ENCODE results near the gene MTO1. TPM values are rescaled to one million over a fixed set of nuclear protein-coding genes. Genes with fewer than 3 reads are reported as not detected.
"Not testable (repeated sequence)": the region's sequence is repeated elsewhere in the genome, so short reads cannot be mapped to it uniquely, and the experiment has no call there.

The MTO1 gene
- total RNA-seq, 4 donors from 2014 or later: 29.2 to 115 (median 43.0) TPM

DNA sequence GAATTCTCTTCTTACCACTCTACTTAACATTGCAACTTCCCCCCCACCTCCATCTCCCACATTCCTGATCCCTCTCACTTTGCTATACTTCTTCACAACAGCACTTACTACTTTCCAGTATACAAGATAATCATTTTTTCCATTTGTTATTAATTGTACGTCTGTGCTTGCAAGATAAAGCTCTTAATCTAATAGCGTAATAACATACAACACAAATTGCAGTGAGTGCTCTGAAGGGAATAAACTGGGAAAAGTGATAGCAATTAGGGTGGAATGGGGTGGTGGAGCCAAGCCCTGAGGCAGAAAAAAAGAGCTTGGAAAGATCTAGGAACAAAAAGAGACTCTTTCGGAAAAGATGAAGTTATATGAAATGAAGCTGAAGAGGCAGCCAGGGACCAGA lies 18.0 kb upstream of the MTO1 start:
- no peaks in the 10 kb centered on the region for H3K27me3 ChIP-seq
- no peak for DNase-seq
- H3K9me3 ChIP-seq: no peaks in the 10 kb centered on the region
- H3K4me3 ChIP-seq: no peak overlapping the region
- no peak for TF ChIP-seq POLR2A (IDR thresholded peaks at IDR 0.05)
- TF ChIP-seq, protein P1, sequence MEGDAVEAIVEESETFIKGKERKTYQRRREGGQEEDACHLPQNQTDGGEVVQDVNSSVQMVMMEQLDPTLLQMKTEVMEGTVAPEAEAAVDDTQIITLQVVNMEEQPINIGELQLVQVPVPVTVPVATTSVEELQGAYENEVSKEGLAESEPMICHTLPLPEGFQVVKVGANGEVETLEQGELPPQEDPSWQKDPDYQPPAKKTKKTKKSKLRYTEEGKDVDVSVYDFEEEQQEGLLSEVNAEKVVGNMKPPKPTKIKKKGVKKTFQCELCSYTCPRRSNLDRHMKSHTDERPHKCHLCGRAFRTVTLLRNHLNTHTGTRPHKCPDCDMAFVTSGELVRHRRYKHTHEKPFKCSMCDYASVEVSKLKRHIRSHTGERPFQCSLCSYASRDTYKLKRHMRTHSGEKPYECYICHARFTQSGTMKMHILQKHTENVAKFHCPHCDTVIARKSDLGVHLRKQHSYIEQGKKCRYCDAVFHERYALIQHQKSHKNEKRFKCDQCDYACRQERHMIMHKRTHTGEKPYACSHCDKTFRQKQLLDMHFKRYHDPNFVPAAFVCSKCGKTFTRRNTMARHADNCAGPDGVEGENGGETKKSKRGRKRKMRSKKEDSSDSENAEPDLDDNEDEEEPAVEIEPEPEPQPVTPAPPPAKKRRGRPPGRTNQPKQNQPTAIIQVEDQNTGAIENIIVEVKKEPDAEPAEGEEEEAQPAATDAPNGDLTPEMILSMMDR (IDR thresholded peaks at IDR 0.05): no peak
- no peak overlapping the region for H3K27ac ChIP-seq
- H3K36me3 ChIP-seq: peaks cover 0 to 25% (median 0%) of the 10 kb centered on the region in 3 donors
- no peaks in the 10 kb centered on the region for H3K4me1 ChIP-seq

DNA sequence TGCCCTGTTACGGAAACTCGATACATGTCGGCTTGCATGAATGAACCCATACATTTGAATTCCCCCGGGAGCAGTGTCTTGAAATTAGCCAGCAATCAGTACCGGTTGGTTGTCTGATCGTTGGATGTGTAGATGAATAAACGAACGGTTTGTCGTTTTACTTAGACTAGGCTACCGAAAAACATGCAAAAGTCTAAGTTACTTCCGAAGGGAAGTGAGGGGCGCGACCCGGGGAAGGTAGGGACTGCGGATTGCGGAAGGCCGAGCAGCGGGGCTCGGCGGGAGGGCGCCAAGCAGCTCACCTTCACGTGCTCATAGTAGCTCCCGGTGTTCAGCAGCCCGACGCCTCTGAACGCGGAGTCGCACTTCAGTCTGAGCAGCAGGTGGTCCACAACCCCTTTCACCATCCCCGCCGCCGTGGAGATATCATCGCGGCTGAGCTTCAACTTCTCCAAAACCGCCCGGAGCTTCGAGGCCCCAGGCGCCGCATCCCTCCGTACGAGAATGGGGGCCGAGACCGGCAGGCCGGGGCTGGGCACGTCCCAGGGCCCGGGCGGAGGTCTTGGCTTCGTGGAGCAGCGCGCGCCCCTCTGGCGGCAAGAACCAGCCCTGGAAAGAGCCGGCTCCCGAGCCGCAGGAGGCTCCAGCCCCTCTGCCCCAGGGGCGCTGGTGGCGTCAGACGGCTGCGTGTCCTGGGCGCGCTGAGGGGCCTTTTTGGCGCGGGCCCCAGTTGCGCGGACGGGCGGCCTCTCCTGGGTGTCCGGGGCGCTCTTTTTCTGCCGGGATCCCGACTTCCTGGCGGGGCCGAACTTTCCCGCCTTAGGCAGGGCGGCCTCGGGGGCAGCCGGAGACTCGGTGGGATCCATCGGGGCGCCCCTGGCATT lies 10.1 kb upstream of the MTO1 start:
- no peaks in the 10 kb centered on the region for H3K27me3 ChIP-seq
- TF ChIP-seq, protein P1 (IDR thresholded peaks at IDR 0.05): peak in 1 of 6 experiments; percentile 2
- TF ChIP-seq POLR2A (IDR thresholded peaks at IDR 0.05): no peak
- peak; percentile 59 to 73 (median 70) for DNase-seq

DNA sequence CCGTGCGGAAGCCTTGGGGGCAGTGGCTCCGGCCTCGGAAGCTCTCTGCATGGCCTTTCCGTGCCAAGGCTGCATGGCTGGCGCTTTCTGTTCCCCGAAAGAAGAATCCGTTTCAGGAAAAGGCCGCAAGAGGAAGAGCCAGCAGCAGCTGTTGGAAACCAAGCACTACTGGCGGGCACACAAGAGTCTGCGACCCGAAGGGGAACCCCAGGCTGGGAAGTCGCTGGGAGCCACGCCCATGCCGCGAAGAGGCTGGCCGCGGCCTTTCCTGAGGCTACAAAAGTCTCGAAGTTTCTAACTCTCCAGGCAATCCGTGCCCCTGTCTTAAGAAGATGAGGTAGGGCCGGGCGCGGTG lies 9.5 kb upstream of the MTO1 start, which contains the start of gene CGAS:
TSS of gene CGAS (minus strand) at position 191 of the 355 bp plus-strand sequence. CDS start at position 75, 116 bp downstream.
- TF ChIP-seq, protein P1 (IDR thresholded peaks at IDR 0.05): no peak
- TF ChIP-seq POLR2A (IDR thresholded peaks at IDR 0.05): peak in 1 of 2 donors; percentile 29
- peak within 1 kb of the TSS; percentile 76 to 87 (median 82) for H3K27ac ChIP-seq

More for the DNA sequence above, 10.1 kb upstream of the MTO1 start:
- H3K36me3 ChIP-seq: no peaks in the 10 kb centered on the region
- no peaks in the 10 kb centered on the region for H3K9me3 ChIP-seq
- peaks cover 0 to 10% (median 0%) of the 10 kb centered on the region in 4 donors for H3K4me1 ChIP-seq
- peak overlapping the region; percentile 76 to 87 (median 82) for H3K27ac ChIP-seq
- peak overlapping the region; percentile 62 to 81 (median 70) for H3K4me3 ChIP-seq

DNA sequence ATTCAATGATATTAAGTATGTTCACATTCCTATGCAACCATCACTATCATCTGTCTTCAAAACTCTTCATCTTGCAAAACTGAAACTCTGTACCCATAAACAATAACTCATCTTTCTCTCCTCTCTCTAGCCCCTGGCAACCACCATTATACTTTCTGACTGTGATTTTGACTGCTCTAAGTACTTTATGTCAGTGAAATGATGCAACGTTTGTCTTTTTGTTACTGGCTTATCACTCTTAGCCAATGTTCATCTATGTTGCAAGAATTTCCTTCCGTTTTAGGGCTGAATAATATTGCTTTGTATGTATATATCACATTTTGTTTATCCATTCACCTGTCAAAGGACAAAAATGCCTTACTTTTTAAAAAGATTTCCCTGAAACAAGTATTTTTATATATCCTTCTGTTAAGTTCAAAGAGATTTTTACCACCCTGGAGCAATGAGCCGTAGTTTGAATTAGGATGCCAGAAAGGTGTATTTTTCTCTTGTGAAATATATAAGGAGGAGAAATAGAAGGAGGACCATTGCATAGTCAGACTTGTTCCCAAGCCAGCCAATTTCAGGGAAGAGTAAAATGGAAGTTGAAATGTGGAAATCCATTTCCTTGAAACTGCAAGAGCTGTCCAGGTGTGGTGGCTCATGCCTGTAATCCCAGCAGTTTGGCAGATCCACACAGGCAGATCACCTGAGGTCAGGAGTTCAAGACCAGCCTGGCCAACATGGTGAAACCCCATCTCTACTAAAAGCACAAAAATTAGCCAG lies 5.5 kb upstream of the MTO1 start:
- H3K9me3 ChIP-seq: no peaks in the 10 kb centered on the region
- no peaks in the 10 kb centered on the region for H3K27me3 ChIP-seq
- H3K27ac ChIP-seq: no peak overlapping the region
- no peak for DNase-seq
- H3K4me1 ChIP-seq: peaks cover 0 to 10% (median 1%) of the 10 kb centered on the region in 4 donors
- H3K36me3 ChIP-seq: no peaks in the 10 kb centered on the region
- TF ChIP-seq POLR2A (IDR thresholded peaks at IDR 0.05): no peak
- TF ChIP-seq, protein P1 (IDR thresholded peaks at IDR 0.05): no peak
- H3K4me3 ChIP-seq: no peak overlapping the region

More for the DNA sequence above, 9.5 kb upstream of the MTO1 start, which contains the start of gene CGAS:
- Histone ChIP-seq H3K27me3 (no peaks in the 10 kb centered on the region), H3K4me3 (peak within 1 kb of the TSS; percentile 62 to 81 (median 70)), H3K4me1 (peaks cover 0 to 10% (median 0%) of the 10 kb centered on the region in 4 donors), H3K36me3 (no peaks in the 10 kb centered on the region), H3K9me3 (no peaks in the 10 kb centered on the region)
- peak in 2 of 3 donors; percentile 75 to 89 for DNase-seq

DNA sequence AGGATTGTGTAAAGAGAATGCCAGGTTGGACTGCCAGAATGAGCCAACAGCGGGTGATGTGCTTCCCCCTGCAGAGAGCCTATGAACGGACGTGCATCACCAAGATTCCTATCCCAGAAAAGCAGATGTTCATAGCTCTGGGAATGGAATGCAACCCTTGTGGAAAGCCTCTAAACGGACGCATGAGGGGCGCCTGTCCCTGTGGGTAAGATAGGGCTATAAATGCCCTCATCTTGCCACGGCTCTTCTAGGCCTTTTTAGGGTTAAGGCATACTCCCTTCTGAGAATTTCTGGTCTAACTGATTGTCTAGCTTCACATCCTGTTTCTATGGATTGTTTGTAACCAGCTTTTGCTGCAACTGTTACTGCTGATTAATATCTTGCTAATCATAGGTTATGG lies 2.1 kb upstream of the MTO1 start:
- H3K27me3 ChIP-seq, DNase-seq, H3K9me3 ChIP-seq, H3K4me3 ChIP-seq, H3K27ac ChIP-seq, H3K36me3 ChIP-seq: not testable (repeated sequence)
- H3K4me1 ChIP-seq: peaks cover 0 to 12% (median 7%) of the 10 kb centered on the region in 4 donors
